Astrocyte of the cerebellum (primary cell): ENCODE measurements around the gene USP24.
"Not testable (repeated sequence)": the region's sequence is repeated elsewhere in the genome, so short reads cannot be mapped to it uniquely, and the experiment has no call there.

Experiments
- DNase-seq: peaks from one replicate; pipeline ENCODE4 v3.0.0-alpha.2; 2011; ENCODE audit warnings: low read depth
- H3K4me3 ChIP-seq: 2 replicates; pipeline ENCODE4 v1.5.1; 2011; ENCODE audit warnings: mild to moderate bottlenecking, low read depth, low read length, moderate library complexity
- in situ Hi-C: cut with HindIII; loops from 2 replicates; pipeline ENCODE4 v1.10.0; 2017; ENCODE audit warnings: low sequenced_read_pairs
- TF ChIP-seq, protein P1 (sequence below): IDR thresholded peaks from 2 replicates; pipeline ENCODE4 v1.5.1; 2012; ENCODE audit warnings: low read length, low read depth, moderate library complexity, mild to moderate bottlenecking; ENCODE audit errors: missing control alignments

USP24 gene

GRCh38 chr1:55035904-55036303, 179.3 kb downstream of the USP24 start:
- TF ChIP-seq, protein P1, sequence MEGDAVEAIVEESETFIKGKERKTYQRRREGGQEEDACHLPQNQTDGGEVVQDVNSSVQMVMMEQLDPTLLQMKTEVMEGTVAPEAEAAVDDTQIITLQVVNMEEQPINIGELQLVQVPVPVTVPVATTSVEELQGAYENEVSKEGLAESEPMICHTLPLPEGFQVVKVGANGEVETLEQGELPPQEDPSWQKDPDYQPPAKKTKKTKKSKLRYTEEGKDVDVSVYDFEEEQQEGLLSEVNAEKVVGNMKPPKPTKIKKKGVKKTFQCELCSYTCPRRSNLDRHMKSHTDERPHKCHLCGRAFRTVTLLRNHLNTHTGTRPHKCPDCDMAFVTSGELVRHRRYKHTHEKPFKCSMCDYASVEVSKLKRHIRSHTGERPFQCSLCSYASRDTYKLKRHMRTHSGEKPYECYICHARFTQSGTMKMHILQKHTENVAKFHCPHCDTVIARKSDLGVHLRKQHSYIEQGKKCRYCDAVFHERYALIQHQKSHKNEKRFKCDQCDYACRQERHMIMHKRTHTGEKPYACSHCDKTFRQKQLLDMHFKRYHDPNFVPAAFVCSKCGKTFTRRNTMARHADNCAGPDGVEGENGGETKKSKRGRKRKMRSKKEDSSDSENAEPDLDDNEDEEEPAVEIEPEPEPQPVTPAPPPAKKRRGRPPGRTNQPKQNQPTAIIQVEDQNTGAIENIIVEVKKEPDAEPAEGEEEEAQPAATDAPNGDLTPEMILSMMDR = no peak
- no peak for DNase-seq
- no peak overlapping the region for H3K4me3 ChIP-seq
- in situ Hi-C loops = no loop called here

DNA sequence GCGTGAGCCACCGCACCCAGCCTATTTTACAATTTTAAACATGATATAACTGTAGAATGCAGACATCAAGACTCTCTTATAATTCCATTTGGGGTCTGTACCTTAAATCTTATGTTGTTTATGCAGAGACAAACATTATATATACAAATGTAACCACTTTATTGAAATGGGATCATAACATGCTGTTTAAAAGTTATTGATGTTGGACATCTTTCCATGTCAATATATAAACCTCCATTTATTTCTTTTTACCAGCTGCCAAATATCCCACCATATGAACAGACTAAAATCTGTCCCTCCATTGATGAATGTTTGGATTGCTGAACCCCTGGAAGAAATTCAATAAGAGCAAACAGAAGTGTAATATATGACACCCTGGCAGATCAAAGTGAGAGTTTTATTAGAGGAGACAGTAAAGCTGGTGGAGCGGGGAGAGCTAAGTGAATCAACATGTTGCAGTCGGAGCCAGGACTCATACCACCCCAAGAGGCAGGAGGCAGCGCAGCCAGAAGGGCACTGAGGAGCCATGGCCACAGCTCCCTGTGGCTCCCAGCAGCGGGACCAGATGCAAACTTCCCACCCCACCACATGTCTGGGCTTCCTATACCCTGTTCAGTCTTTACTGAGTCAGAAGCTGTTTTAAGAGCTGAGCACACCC, 180.6 kb downstream of the USP24 start:
- TF ChIP-seq, protein P1 = no peak
- DNase-seq = no peak
- no peak overlapping the region for H3K4me3 ChIP-seq
- in situ Hi-C loops = no loop called here

GRCh38 chr1:55033265-55033614, 181.9 kb downstream of the USP24 start:
- DNase-seq = no peak
- in situ Hi-C loops = no loop called here
- TF ChIP-seq, protein P1 = no peak
- no peak overlapping the region for H3K4me3 ChIP-seq

- H3K4me3 ChIP-seq, in situ Hi-C loops, DNase-seq: not testable (repeated sequence)
Observed at GRCh38 chr1:55031098-55031497, 184.1 kb downstream of the USP24 start.

DNA sequence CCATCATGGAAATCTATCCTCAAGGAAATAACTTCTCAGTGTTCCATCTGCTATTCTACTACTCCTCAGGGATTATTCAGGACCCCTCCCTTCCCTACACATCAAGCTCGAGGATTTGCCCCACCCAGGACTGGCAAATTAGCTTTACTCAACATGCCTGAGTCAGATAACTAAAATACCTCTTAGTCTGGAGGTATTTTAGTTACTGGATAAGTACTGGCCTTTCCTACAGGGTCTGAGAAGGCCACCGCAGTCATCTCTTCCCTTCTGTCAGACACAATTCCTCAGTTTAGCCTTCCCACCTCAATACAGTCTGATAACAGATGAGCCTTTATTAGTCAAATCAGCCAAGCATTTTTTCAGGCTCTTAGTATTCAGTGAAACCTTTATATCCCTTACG, 188.5 kb downstream of the USP24 start:
- in situ Hi-C loops, DNase-seq: not testable (repeated sequence)

DNA sequence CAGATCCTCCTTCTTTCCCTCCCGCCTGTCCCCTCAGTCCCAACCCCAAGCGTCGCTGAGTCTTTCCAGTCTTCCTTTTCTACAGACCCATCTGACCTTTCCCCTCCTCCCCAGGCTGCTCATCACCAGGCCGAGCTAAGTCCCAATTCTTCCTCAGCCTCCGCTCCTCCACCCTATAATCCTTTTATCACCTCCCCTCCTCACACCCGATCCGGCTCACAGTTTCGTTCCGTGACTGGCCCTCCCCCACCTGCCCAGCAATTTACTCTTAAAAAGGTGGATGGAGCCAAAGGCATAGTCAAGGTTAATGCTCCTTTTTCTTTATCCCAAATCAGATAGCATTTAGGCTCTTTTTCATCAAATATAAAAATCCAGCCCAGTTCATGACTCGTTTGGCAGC, 191.0 kb downstream of the USP24 start:
- DNase-seq, H3K4me3 ChIP-seq, in situ Hi-C loops: not testable (repeated sequence)

More for the DNA sequence above, 188.5 kb downstream of the USP24 start:
- not testable (repeated sequence) for H3K4me3 ChIP-seq

DNA sequence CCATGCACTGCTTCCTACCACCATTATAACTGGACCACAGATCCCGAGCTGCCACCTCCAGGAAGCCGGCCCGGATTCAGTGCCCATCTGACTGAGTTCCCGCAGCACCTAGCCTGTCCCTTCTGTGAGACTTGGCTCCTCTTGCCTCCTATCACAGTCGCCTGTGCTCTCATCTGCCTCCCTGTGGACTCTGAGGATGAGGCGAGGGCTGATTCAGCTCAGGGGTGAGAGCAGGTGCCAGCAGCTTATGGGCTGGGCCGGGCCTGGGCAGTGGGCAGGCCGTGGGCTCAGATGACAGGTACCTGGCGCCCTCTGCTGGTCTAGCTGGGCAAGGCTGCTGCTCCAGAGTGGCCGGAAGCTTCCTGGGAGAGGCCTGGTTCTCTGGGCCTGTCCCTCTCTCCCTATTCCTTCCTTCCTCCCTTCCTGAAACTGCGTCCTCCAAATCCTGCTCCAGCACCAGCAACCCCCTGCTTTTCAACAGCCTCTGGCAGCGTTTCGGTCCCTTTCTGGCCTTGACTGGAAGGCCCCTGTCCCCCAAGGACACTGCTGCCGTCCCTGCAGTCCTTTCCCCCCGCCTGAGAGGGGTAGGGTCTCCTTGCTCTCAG, 193.1 kb downstream of the USP24 start:
- DNase-seq = peak; percentile 74
- in situ Hi-C loops = no loop called here
- TF ChIP-seq, protein P1 = peak; percentile 94
- H3K4me3 ChIP-seq = no peak overlapping the region

DNA sequence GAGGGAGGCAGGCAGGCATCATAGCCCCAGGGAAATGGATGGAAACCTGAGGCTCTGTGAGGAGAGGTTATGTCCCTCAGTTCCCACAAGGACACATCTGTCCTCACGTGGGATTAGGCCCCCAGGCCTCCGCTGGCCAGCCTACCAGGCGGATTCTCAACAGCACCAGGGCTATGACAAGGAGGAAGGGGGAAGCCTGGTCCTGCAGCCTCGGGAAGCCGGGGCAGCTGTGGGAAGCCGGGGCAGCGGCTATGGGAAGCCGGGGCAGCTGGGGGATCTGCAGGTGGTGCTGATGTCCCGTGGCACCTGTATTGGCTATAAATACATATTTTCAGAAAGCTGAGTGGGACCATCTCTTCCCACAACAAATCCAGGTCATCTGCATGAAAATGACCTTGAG, 196.8 kb downstream of the USP24 start:
- no peak for DNase-seq
- TF ChIP-seq, protein P1 = no peak
- no peak overlapping the region for H3K4me3 ChIP-seq
- in situ Hi-C loops = no loop called here
